T-helper 9 cell (primary cell): ENCODE results near the gene IGSF1.
"Not testable (repeated sequence)": the region's sequence is repeated elsewhere in the genome, so short reads cannot be mapped to it uniquely, and the experiment has no call there.

Source experiments
- DNase-seq: peaks from one replicate; pipeline ENCODE4 v3.0.0-alpha.2; 2020

The IGSF1 gene

DNA sequence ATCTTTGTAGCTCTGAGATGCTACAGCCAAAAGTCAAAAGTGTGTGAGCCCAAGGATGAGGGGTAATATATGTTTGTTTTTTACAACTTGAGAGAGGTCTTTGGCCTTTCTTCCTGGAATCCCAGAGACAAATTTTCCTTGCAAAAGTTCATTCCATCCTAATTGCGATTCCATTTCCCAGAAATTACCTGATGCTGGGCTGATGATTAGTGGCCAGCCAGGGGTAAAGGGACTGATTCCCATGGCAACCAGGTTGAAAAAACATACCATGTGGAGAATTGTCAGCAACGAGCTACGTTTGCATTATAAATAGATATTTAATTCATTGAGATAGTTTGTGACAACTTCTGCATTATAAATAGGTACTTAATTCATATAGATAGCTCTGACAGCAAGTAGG lies 17.8 kb downstream of the IGSF1 start:
- DNase-seq, result no peak

DNA sequence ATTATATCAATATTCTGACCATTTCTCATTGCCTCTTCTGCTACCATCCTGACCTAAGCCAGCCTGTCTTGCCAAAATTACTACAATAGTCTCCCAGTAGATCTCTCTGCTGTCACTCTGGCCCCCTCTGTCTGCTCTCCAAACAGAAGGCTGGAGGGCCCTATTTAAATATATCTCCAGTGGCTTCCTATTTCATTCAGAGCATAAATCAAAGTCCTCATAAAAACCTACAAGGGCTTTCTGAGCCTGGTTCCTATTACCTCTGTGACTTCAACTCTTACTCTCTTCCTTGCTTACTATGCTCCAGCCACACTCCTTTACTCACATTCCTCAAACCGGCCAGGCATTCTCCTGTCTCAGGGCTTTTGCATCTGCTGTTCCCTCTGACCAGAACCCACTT lies 19.0 kb downstream of the IGSF1 start:
- no peak for DNase-seq

GRCh38 chrX:131264665-131265064 lies 24.4 kb downstream of the IGSF1 start:
- DNase-seq, result no peak

GRCh38 chrX:131264053-131264452 lies 25.1 kb downstream of the IGSF1 start:
- DNase-seq, result no peak

- DNase-seq, result no peak
Observed at GRCh38 chrX:131262738-131263679, 26.1 kb downstream of the IGSF1 start.

- DNase-seq, result no peak
Observed at GRCh38 chrX:131262200-131262599, 26.9 kb downstream of the IGSF1 start.

DNA sequence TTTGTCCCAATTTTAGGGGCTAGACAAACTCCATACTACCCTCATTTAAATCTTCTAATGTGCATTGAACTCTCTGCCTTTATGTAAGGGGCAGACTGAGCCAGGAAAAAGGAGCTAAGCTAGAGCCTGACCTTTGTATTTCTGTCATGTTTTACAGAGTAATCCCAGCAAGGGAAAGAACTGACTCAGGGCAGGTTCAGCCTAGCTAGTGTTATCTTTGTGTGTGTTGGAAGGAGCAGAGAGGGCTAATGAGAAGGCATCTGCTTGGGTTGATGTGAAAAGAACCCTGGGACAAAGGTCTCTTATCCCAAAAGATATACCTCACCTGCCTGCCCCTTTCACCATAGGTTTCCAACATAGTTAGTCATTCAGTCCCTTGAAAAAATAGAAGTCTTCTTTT lies 31.7 kb downstream of the IGSF1 start:
- DNase-seq, result no peak

DNA sequence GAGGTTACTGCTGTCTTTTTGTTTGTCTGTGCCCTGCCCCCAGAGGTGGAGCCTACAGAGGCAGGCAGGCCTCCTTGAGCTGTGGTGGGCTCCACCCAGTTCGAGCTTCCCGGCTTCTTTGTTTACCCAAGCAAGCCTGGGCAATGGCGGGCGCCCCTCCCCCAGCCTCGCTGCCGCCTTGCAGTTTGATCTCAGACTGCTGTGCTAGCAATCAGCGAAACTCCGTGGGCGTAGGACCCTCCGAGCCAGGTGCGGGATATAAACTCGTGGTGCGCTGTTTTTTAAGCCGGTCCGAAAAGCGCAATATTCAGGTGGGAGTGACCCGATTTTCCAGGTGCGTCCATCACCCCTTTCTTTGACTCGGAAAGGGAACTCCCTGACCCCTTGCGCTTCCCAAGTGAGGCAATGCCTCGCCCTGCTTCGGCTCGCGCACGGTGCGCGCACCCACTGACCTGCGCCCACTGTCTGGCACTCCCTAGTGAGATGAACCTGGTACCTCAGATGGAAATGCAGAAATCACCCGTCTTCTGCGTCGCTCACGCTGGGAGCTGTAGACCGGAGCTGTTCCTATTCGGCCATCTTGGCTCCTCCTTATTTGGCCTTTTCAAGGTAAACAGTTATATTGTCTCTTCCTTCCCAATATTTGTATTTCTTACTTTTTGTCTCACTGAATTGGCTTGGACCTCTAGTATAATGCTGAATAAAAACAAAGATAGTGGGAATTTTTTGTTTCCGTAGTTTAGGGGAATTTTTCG lies 37.9 kb downstream of the IGSF1 start:
- not testable (repeated sequence) for DNase-seq

DNA sequence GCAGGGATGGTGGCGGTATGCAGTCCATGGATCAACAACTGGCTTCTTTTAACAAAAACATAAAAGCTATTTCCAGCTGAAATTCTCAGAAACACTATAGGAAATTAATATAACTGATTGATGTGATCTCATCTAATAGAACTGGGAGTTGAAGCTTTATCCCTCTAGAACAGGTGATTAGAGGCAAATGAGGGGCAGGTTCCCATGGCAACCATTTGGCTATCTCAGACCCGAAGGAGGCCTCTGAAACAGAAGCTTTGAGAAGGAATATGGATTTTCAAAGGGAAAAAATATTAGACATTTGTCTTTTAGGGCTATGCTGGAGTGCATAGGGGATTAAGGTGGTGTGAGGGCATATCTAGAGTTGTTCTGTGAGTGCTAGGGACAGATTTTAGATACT lies 50.0 kb downstream of the IGSF1 start:
- DNase-seq, result no peak

GRCh38 chrX:131237363-131237762 lies 51.7 kb downstream of the IGSF1 start:
- no peak for DNase-seq

DNA sequence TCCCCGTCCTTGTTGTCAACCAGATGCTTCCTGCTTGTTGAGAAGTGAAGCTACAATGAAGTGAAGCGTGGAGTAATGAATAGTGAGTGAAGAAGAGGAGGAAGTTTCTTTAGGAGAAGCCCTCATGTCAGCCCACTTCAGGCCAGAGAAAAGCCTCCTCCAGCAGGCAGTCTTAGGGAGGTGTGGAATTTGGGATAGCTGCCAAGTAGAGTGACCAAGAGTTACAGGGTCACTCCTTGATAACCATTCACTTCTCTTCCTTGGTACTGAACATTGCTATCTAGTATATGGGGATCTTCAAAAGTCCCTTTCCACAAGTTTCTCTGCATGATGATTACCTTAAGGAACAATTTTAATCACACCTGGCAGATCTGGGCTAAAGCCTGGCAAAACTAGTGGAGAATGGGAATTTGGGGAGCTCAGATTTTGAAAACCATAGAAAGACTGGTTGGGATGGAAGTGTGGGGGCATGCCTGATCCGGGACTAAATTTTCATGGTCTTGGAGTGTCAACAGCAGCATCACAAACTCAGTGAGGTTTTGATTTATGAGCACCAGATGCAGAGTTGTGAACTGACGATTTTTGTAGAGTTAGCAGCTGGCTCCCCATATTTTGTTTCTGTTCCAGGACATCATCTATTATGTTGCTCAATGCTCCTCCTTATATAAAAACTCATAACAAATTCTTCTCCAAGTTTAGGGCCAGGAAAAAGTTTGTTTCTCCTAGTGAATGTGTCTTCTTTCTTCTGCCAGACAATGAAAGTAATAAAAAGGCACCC lies 53.1 kb downstream of the IGSF1 start:
- DNase-seq, result no peak

DNA sequence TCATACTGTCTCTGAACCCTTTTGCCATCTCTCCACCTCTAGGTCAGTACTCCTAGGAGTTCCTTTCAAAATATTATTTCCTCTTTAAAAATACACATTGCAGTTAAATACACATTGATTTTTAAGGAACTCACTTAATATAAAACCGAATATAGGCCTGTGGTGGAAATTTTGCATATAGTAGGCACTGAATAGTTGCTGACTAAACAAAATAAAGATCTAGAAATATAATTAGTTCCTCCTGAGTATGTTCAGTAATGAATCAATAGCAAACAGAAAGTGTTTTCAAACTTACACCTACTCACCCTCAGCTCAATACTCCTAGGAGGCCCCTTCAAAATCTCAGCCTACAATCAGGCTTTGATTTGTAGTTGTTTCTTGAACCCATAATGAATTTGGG lies 61.5 kb downstream of the IGSF1 start:
- no peak for DNase-seq

GRCh38 chrX:131226591-131226990 lies 62.5 kb downstream of the IGSF1 start:
- DNase-seq, result no peak

DNA sequence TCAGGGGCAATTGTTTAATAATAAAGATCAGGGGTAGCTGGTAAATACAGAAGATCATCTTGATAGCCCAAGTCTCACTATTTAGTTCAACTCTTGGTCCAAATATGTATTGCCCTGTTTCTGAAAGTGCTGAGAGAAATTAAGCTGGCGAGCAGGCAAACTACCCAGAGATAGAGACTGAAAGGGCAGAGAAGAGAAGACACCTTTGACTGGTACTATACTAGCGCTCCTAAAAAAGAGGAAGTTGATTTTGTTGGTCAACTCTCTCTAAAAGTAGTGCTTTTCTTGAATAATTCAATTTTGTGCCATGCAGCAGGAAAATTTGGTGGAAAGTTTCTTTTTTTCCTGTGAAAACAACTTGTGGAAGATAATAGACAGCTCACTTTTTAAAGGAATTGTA lies 64.0 kb downstream of the IGSF1 start:
- no peak for DNase-seq
